IMR-90 (cell line): ENCODE measurements around the gene NDUFB7. TPM values are rescaled to one million over a fixed set of nuclear protein-coding genes. Genes with fewer than 3 reads are reported as not detected.

Experiments used
- ATAC-seq: fragments of 200-7000 bp; cut with Tn5 transposase; 2 replicates; pipeline ENCODE4 v1.9.1; 2020; ENCODE audit warnings: low read depth, mild to moderate bottlenecking, moderate library complexity
- BruUV-seq: library from RNA; stranded (reverse); fragments of 400-500 nt; replicated peaks from 2 replicates; lab custom pipeline; 2021; lab: Mats Ljungman, UMichigan
- CTCF ChIA-PET: fragments of 300-600 bp; formaldehyde crosslinking; extraction: SDS; loops from one replicate; lab custom pipeline; 2021; ENCODE audit warnings: antibody characterized with exemption; lab: Yijun Ruan, JAX
- POLR2A ChIA-PET: fragments of 300-600 bp; sonication (Branson Sonifier 250); formaldehyde crosslinking; loops from one replicate; lab custom pipeline; 2022; ENCODE audit warnings: antibody characterized with exemption; ENCODE audit not compliant: unreplicated experiment; lab: Charles Lee
- DNase-seq: peaks from one replicate; pipeline ENCODE4 v3.0.0; 2013
- H2AFZ ChIP-seq: replicated peaks from 2 replicates; pipeline ENCODE3; 2013; ENCODE audit warnings: low read length, mild to moderate bottlenecking; ENCODE audit not compliant: poor library complexity
- H2AK5ac ChIP-seq: 2 replicates; pipeline ENCODE4 v1.6.1; 2013; ENCODE audit warnings: low read depth, low read length, inconsistent platforms
- H2AK9ac ChIP-seq: replicated peaks from 2 replicates; pipeline ENCODE3; 2013; ENCODE audit warnings: mild to moderate bottlenecking, low read depth, low read length, moderate library complexity; ENCODE audit not compliant: poor library complexity
- H2BK120ac ChIP-seq: 2 replicates; pipeline ENCODE4 v1.6.1; 2013; ENCODE audit warnings: low read depth, low read length, inconsistent platforms
- H2BK15ac ChIP-seq: 3 replicates; pipeline ENCODE4 v1.6.1; 2013; ENCODE audit warnings: low read depth, low read length, inconsistent platforms
- H2BK20ac ChIP-seq: 2 replicates; pipeline ENCODE4 v1.6.1; 2013; ENCODE audit warnings: low read depth, mild to moderate bottlenecking, inconsistent platforms, low read length, moderate library complexity
- H2BK5ac ChIP-seq: 2 replicates; pipeline ENCODE4 v1.6.1; 2013; ENCODE audit warnings: mild to moderate bottlenecking, low read depth, low read length, inconsistent platforms; ENCODE audit not compliant: poor library complexity, severe bottlenecking
- H3K14ac ChIP-seq: replicated peaks from 2 replicates; pipeline ENCODE4 v1.6.1; 2013; ENCODE audit warnings: low read depth, low read length, inconsistent platforms
- H3K18ac ChIP-seq: 2 replicates; pipeline ENCODE4 v1.6.1; 2013; ENCODE audit warnings: low read depth, low read length, control low read depth
- H3K23ac ChIP-seq: 2 replicates; pipeline ENCODE4 v1.6.1; 2013; ENCODE audit warnings: low read depth, low read length, inconsistent platforms
- H3K27ac ChIP-seq: 2 replicates; pipeline ENCODE4 v1.5.1; 2013; ENCODE audit warnings: mild to moderate bottlenecking, control low read depth, low read length; ENCODE audit not compliant: insufficient read depth
- H3K27me3 ChIP-seq: 2 replicates; pipeline ENCODE4 v1.6.1; 2013; ENCODE audit warnings: low read length; ENCODE audit not compliant: control insufficient read depth, insufficient read depth
- H3K36me3 ChIP-seq: 2 replicates; pipeline ENCODE4 v1.6.1; 2013; ENCODE audit warnings: low read length, mixed read lengths; ENCODE audit not compliant: control insufficient read depth, insufficient read depth
- H3K4ac ChIP-seq: 2 replicates; pipeline ENCODE4 v1.6.1; 2013; ENCODE audit warnings: low read depth, low read length, inconsistent platforms
- H3K4me1 ChIP-seq: 2 replicates; pipeline ENCODE4 v1.6.1; 2013; ENCODE audit warnings: low read length, mixed read lengths; ENCODE audit not compliant: control insufficient read depth, insufficient read depth
- H3K4me2 ChIP-seq: 2 replicates; pipeline ENCODE4 v1.6.1; 2013; ENCODE audit warnings: low read depth, mild to moderate bottlenecking, control low read depth, low read length, moderate library complexity
- H3K4me3 ChIP-seq: 2 replicates; pipeline ENCODE4 v1.5.1; 2013; ENCODE audit warnings: low read depth, mild to moderate bottlenecking, control low read depth, low read length, moderate library complexity; ENCODE audit not compliant: insufficient read depth
- H3K56ac ChIP-seq: 2 replicates; pipeline ENCODE4 v1.6.1; 2013; ENCODE audit warnings: low read length, inconsistent platforms; ENCODE audit not compliant: insufficient read depth; ENCODE audit errors: extremely low read depth
- H3K79me1 ChIP-seq, 2 experiments: 2 replicates each; pipeline ENCODE4 v1.6.1; 2013; ENCODE audit warnings: low read length in 2 of 2, inconsistent platforms in 1 of 2, low read depth in 1 of 2
- H3K9ac ChIP-seq: 2 replicates; pipeline ENCODE4 v1.6.1; 2013; ENCODE audit warnings: low read depth, low read length, control low read depth
- H3K9me1 ChIP-seq: 2 replicates; pipeline ENCODE4 v1.6.1; 2013; ENCODE audit warnings: low read length, inconsistent platforms; ENCODE audit not compliant: insufficient read depth
- H3K9me3 ChIP-seq: 2 replicates; pipeline ENCODE4 v1.6.1; 2013; ENCODE audit warnings: low read length; ENCODE audit not compliant: control insufficient read depth, insufficient read depth
- H4K20me1 ChIP-seq: 2 replicates; pipeline ENCODE4 v1.6.1; 2013; ENCODE audit warnings: low read length, inconsistent platforms; ENCODE audit not compliant: insufficient read depth
- H4K5ac ChIP-seq: 2 replicates; pipeline ENCODE4 v1.6.1; 2013; ENCODE audit warnings: mild to moderate bottlenecking, low read depth, low read length, control low read depth
- H4K8ac ChIP-seq, 2 experiments: 2 replicates each; pipeline ENCODE4 v1.6.1; 2013; ENCODE audit warnings: low read depth in 2 of 2, low read length in 2 of 2, control low read depth in 1 of 2, inconsistent platforms in 1 of 2
- H4K91ac ChIP-seq: 2 replicates; pipeline ENCODE4 v1.6.1; 2013; ENCODE audit warnings: low read depth, low read length, inconsistent platforms; ENCODE audit not compliant: insufficient read depth
- BHLHE40 ChIP-seq: fragments of 150-350 bp; IDR thresholded peaks from 2 replicates; pipeline ENCODE4 v1.6.1; 2016; ENCODE audit warnings: mild to moderate bottlenecking, low read depth, low read length
- CEBPB ChIP-seq: IDR thresholded peaks from 2 replicates; pipeline ENCODE4 v1.6.1; 2012; ENCODE audit warnings: low read depth, low read length, improper control_type of control experiment
- CHD1 ChIP-seq: IDR thresholded peaks from 2 replicates; pipeline ENCODE4 v1.6.1; 2012; ENCODE audit warnings: low read depth, low read length, improper control_type of control experiment
- FOS ChIP-seq: fragments of 150-350 bp; IDR thresholded peaks from 2 replicates; pipeline ENCODE4 v1.6.1; 2016; ENCODE audit warnings: low read depth, low read length
- MAFK ChIP-seq: IDR thresholded peaks from 2 replicates; pipeline ENCODE4 v1.6.1; 2012; ENCODE audit warnings: low read depth, low read length, improper control_type of control experiment
- MAZ ChIP-seq: IDR thresholded peaks from 2 replicates; pipeline ENCODE4 v1.6.1; 2012; ENCODE audit warnings: low read depth, mild to moderate bottlenecking, low read length, improper control_type of control experiment, moderate library complexity, borderline replicate concordance
- MXI1 ChIP-seq: IDR thresholded peaks from 2 replicates; pipeline ENCODE4 v1.6.1; 2012; ENCODE audit warnings: low read depth, mild to moderate bottlenecking, low read length, moderate library complexity, borderline replicate concordance
- NFE2L2 ChIP-seq: fragments of 150-350 bp; IDR thresholded peaks from 2 replicates; pipeline ENCODE4 v1.6.1; 2016; ENCODE audit warnings: low read depth, mild to moderate bottlenecking, low read length
- RAD21 ChIP-seq: IDR thresholded peaks from 2 replicates; pipeline ENCODE4 v1.6.1; 2012; ENCODE audit warnings: low read length, improper control_type of control experiment
- RCOR1 ChIP-seq: IDR thresholded peaks from 2 replicates; pipeline ENCODE4 v1.6.1; 2012; ENCODE audit warnings: mild to moderate bottlenecking, low read length, improper control_type of control experiment; ENCODE audit not compliant: insufficient replicate concordance
- RFX5 ChIP-seq: IDR thresholded peaks from 2 replicates; pipeline ENCODE4 v1.8.0; 2012; ENCODE audit warnings: low read depth, mild to moderate bottlenecking, low read length, moderate library complexity
- SMC3 ChIP-seq: fragments of 150-350 bp; IDR thresholded peaks from 2 replicates; pipeline ENCODE4 v1.6.1; 2016; ENCODE audit warnings: low read depth, mild to moderate bottlenecking, antibody characterized with exemption, low read length, moderate library complexity
- WGBS, 2 experiments: methylation state at CpG; one replicate each; pipeline versions ENCODE4 v1.1.5 to v1.1.7; 2013; ENCODE audit warnings: missing lambda C conversion rate in 2 of 2; ENCODE audit not compliant: insufficient read length in 1 of 2; ENCODE audit errors: extremely low coverage in 2 of 2; 5-methylcytosine and 5-hydroxymethylcytosine counted together
- dilution Hi-C: fragments of 300-500 bp; cut with HindIII; formaldehyde crosslinking; loops from one replicate; pipeline ENCODE4 v1.14.3; 2018; ENCODE audit warnings: low sequenced_read_pairs; ENCODE audit not compliant: unreplicated experiment
- in situ Hi-C: fragments of 300-500 bp; cut with MboI; formaldehyde crosslinking; loops from 3 replicates; pipeline ENCODE4 v1.14.3; 2019; ENCODE audit warnings: low sequenced_read_pairs, inconsistent platforms, mixed read lengths
- intact Hi-C: fragments of 100-400 bp; cut with micrococcal nuclease; formaldehyde crosslinking; loops from 2 replicates; pipeline ENCODE4 v1.10.0; 2022
- polyA plus RNA-seq, 3 experiments: library from polyadenylated mRNA; depleted of rRNA; stranded (reverse); fragments of >200 nt; gene quantifications; 2 replicates each; pipeline ENCODE4 v1.2.3, GENCODE V29; 2012; ENCODE audit warnings: low replicate concordance in 1 of 3
- total RNA-seq: library from RNA; depleted of rRNA; stranded (reverse); fragments of >200 nt; gene quantifications from 2 replicates; pipeline ENCODE4 v1.2.3, GENCODE V29; 2012
- TF ChIP-seq, protein P1 (sequence below): conservative IDR thresholded peaks from 2 replicates; pipeline ENCODE4 v1.5.1; 2012; ENCODE audit warnings: mild to moderate bottlenecking, low read depth, low read length, improper control_type of control experiment
- TF ChIP-seq, protein P2 (sequence below): fragments of 150-350 bp; IDR thresholded peaks from 2 replicates; pipeline ENCODE4 v1.6.1; 2016; ENCODE audit warnings: low read depth, mild to moderate bottlenecking, low read length, moderate library complexity, borderline replicate concordance

NDUFB7 gene
- total and polyA plus RNA-seq, 2 of the 4 experiments (the other 2 are of a cell fraction): 436 to 523 TPM

DNA sequence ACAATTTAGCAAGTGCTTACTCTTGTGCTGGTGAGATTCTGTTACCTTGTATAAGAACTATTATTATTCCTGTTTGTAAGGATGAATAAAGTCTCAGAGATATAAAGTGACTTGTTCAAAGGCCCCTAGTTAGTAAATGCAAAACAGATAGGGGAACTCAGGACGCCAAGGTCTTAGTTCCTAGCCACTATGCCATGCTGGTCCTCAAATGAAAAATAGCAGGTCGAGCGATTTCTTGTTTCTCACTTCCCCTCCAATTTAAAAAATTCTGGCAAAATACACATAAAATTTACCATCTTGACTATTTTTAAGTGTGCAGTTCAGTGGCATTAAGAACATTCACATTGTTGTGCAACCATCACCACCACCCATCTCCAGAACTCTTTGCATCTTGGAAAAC lies 41.4 kb downstream of the NDUFB7 start:
- no peak for DNase-seq
- H3K23ac ChIP-seq: no peak overlapping the region
- ATAC-seq: no peak
- TF ChIP-seq RCOR1 (no peak), RAD21 (no peak), FOS (no peak), CEBPB (no peak), MAFK (no peak), MAZ (no peak), MXI1 (no peak), CHD1 (no peak), SMC3 (no peak), BHLHE40 (no peak), RFX5 (no peak), NFE2L2 (no peak)
- TF ChIP-seq, protein P1, sequence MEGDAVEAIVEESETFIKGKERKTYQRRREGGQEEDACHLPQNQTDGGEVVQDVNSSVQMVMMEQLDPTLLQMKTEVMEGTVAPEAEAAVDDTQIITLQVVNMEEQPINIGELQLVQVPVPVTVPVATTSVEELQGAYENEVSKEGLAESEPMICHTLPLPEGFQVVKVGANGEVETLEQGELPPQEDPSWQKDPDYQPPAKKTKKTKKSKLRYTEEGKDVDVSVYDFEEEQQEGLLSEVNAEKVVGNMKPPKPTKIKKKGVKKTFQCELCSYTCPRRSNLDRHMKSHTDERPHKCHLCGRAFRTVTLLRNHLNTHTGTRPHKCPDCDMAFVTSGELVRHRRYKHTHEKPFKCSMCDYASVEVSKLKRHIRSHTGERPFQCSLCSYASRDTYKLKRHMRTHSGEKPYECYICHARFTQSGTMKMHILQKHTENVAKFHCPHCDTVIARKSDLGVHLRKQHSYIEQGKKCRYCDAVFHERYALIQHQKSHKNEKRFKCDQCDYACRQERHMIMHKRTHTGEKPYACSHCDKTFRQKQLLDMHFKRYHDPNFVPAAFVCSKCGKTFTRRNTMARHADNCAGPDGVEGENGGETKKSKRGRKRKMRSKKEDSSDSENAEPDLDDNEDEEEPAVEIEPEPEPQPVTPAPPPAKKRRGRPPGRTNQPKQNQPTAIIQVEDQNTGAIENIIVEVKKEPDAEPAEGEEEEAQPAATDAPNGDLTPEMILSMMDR: no peak
- TF ChIP-seq, protein P2, sequence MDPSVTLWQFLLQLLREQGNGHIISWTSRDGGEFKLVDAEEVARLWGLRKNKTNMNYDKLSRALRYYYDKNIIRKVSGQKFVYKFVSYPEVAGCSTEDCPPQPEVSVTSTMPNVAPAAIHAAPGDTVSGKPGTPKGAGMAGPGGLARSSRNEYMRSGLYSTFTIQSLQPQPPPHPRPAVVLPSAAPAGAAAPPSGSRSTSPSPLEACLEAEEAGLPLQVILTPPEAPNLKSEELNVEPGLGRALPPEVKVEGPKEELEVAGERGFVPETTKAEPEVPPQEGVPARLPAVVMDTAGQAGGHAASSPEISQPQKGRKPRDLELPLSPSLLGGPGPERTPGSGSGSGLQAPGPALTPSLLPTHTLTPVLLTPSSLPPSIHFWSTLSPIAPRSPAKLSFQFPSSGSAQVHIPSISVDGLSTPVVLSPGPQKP: no peak
- H3K4me3 ChIP-seq: no peak overlapping the region
- peak overlapping the region; percentile 38; the same call in 1 of the 2 replicates for H3K4me2 ChIP-seq
- H2BK5ac ChIP-seq: no peak overlapping the region
- H3K9me1 ChIP-seq: peaks cover 5% of the 10 kb centered on the region; the same call in 1 of the 2 replicates
- H2AK5ac ChIP-seq: no peak overlapping the region
- peaks cover 2% of the 10 kb centered on the region; the same call in 1 of the 2 replicates for H3K4me1 ChIP-seq
- H2BK15ac ChIP-seq: no peak overlapping the region
- ChIA-PET POLR2A (no interaction called here), CTCF (interaction anchor here (0.7 kb wide), 1 partner anchor 317 kb away, joined by 7 read pairs; no protein-coding TSS in a partner anchor)
- no peaks in the 10 kb centered on the region for H3K36me3 ChIP-seq
- no CpG with 5 or more reads among the region's 3 CpGs for WGBS, 2 experiments
- no peaks in the 10 kb centered on the region for H3K9me3 ChIP-seq
- H3K9ac ChIP-seq: no peak overlapping the region
- no peak overlapping the region for H3K14ac ChIP-seq
- H2AK9ac ChIP-seq: no peak overlapping the region
- peak overlapping the region; percentile 11; the same call in 1 of the 2 replicates for H3K56ac ChIP-seq
- no peak overlapping the region for H2BK20ac ChIP-seq
- H3K27me3 ChIP-seq: no peaks in the 10 kb centered on the region
- BruUV-seq: TSS peak; percentile 45
- no peak overlapping the region for H2BK120ac ChIP-seq
- no peak overlapping the region for H3K27ac ChIP-seq
- H3K4ac ChIP-seq: no peak overlapping the region
- H3K79me1 ChIP-seq: peaks cover 15 to 43% of the 10 kb centered on the region in 2 experiments; a peak in 3 of 4 replicates
- no peak overlapping the region for H3K18ac ChIP-seq
- in situ Hi-C loops (no loop called here), intact Hi-C loops (no loop called here), dilution Hi-C loops (no loop called here)
- H4K5ac ChIP-seq: no peak overlapping the region
- no peak overlapping the region; a peak in 1 of 4 replicates for H4K8ac ChIP-seq
- no peak overlapping the region for H2AFZ ChIP-seq
- no peak overlapping the region for H4K91ac ChIP-seq
- peaks cover 3% of the 10 kb centered on the region; the same call in 1 of the 2 replicates for H4K20me1 ChIP-seq
